CD4-positive, alpha-beta memory T cell (primary cell): ENCODE measurements around the gene WDTC1. TPM values are rescaled to one million over a fixed set of nuclear protein-coding genes. Genes with fewer than 3 reads are reported as not detected.

Experiments
- CTCF ChIA-PET: fragments of 350-600 bp; sonication (Branson Sonifier 250); formaldehyde crosslinking; loops from one replicate; lab custom pipeline; 2021; ENCODE audit warnings: inconsistent platforms; ENCODE audit not compliant: partially characterized antibody; lab: Charles Lee
- POLR2A ChIA-PET: fragments of 350-600 bp; sonication (Branson Sonifier 250); formaldehyde crosslinking; loops from one replicate; lab custom pipeline; 2021; ENCODE audit not compliant: partially characterized antibody; lab: Charles Lee
- DNase-seq, 5 donors: peaks; one replicate each; pipeline versions ENCODE4 v3.0.0 to v3.0.0-alpha.2; 2020 to 2022; ENCODE audit warnings: mixed read lengths in 1 of 5
- H3K27ac ChIP-seq: one replicate; pipeline ENCODE4 v1.7.0; 2013; ENCODE audit warnings: low read depth, low read length
- H3K27me3 ChIP-seq: 2 replicates; pipeline ENCODE4 v1.7.0; 2013; ENCODE audit warnings: mild to moderate bottlenecking, low read length, moderate library complexity; ENCODE audit not compliant: insufficient read depth
- H3K36me3 ChIP-seq: 2 replicates; pipeline ENCODE4 v1.7.0; 2013; ENCODE audit warnings: mild to moderate bottlenecking, low read length, moderate library complexity; ENCODE audit not compliant: insufficient read depth
- H3K4me1 ChIP-seq: 2 replicates; pipeline ENCODE4 v1.7.0; 2013; ENCODE audit warnings: mild to moderate bottlenecking, low read length, moderate library complexity; ENCODE audit not compliant: insufficient read depth
- H3K4me3 ChIP-seq, 2 donors: one replicate each; pipeline ENCODE4 v1.7.0; 2013; ENCODE audit warnings: low read length in 2 of 2, mild to moderate bottlenecking in 1 of 2
- H3K9me3 ChIP-seq, 2 donors: one replicate each; pipeline ENCODE4 v1.7.0; 2013; ENCODE audit warnings: low read length in 2 of 2, control low read depth in 1 of 2; ENCODE audit not compliant: control insufficient read depth in 1 of 2
- H3K27ac Mint-ChIP-seq, 7 donors: one replicate each; pipeline ENCODE4 v1.8.0; 2020 to 2021; ENCODE audit warnings: mixed read lengths in 7 of 7, mild to moderate bottlenecking in 6 of 7, inconsistent platforms in 3 of 7, moderate library complexity in 3 of 7
- H3K27me3 Mint-ChIP-seq, 2 donors: one replicate each; pipeline ENCODE4 v1.8.0; 2020 to 2021; ENCODE audit warnings: mixed read lengths in 2 of 2
- H3K36me3 Mint-ChIP-seq, 2 donors: one replicate each; pipeline ENCODE4 v1.8.0; 2020 to 2021; ENCODE audit warnings: mixed read lengths in 2 of 2, inconsistent platforms in 1 of 2, mild to moderate bottlenecking in 1 of 2
- H3K4me1 Mint-ChIP-seq, 4 donors: one replicate each; pipeline ENCODE4 v1.8.0; 2020 to 2021; ENCODE audit warnings: mixed read lengths in 4 of 4, mild to moderate bottlenecking in 1 of 4
- H3K4me3 Mint-ChIP-seq, 8 donors: one replicate each; pipeline ENCODE4 v1.8.0; 2020 to 2021; ENCODE audit warnings: mixed read lengths in 8 of 8, mild to moderate bottlenecking in 7 of 8, moderate library complexity in 6 of 8, inconsistent platforms in 3 of 8
- H3K9me3 Mint-ChIP-seq, 8 donors: one replicate each; pipeline ENCODE4 v1.8.0; 2020 to 2021; ENCODE audit warnings: mixed read lengths in 8 of 8, mild to moderate bottlenecking in 5 of 8, inconsistent platforms in 3 of 8, moderate library complexity in 1 of 8
- intact Hi-C: fragments of 100-400 bp; cut with micrococcal nuclease; formaldehyde crosslinking; loops from one replicate; pipeline ENCODE4 v1.15.1; 2023
- polyA plus RNA-seq, 2 donors: library from polyadenylated mRNA; unstranded; fragments of 300-500 nt; fragmentation: Illumina TruSeq; gene quantifications; one replicate each; pipeline ENCODE4 v1.2.3, GENCODE V29; 2021
- total RNA-seq, 2 experiments: library from RNA; stranded (reverse); gene quantifications; one replicate each; pipeline ENCODE4 v1.2.3, GENCODE V29; 2021

The WDTC1 gene
- total and polyA plus RNA-seq, 4 experiments from 2014 or later = 1.1 to 54.5 (median 29.9) TPM

GRCh38 chr1:27306071-27306470 lies 71.6 kb downstream of the WDTC1 start:
- Mint-ChIP-seq H3K9me3 (no peaks in the 10 kb centered on the region), H3K4me3 (no peak overlapping the region), H3K4me1 (no peaks in the 10 kb centered on the region), H3K27ac (no peak overlapping the region), H3K27me3 (no peaks in the 10 kb centered on the region), H3K36me3 (peaks cover 12 to 42% of the 10 kb centered on the region in 2 donors)
- POLR2A ChIA-PET = no interaction called here
- Histone ChIP-seq H3K27me3 (no peaks in the 10 kb centered on the region), H3K4me1 (no peaks in the 10 kb centered on the region), H3K27ac (no peak overlapping the region), H3K36me3 (peaks cover 17% of the 10 kb centered on the region), H3K4me3 (no peak overlapping the region), H3K9me3 (no peaks in the 10 kb centered on the region)
- intact Hi-C loops = no loop called here
- CTCF ChIA-PET = interaction anchor here (2.2 to 4.1 kb wide), 2 partner anchors 8 to 12 kb away, joined by 7 to 38 read pairs; no protein-coding TSS in a partner anchor
- DNase-seq = no peak

- Mint-ChIP-seq H3K4me3 (no peak overlapping the region), H3K4me1 (no peaks in the 10 kb centered on the region), H3K9me3 (no peaks in the 10 kb centered on the region), H3K27me3 (no peaks in the 10 kb centered on the region), H3K36me3 (peaks cover 10 to 33% of the 10 kb centered on the region in 2 donors), H3K27ac (no peak overlapping the region)
- intact Hi-C loops = no loop called here
- Histone ChIP-seq H3K9me3 (no peaks in the 10 kb centered on the region), H3K4me3 (no peak overlapping the region), H3K27ac (no peak overlapping the region), H3K27me3 (no peaks in the 10 kb centered on the region), H3K36me3 (peaks cover 10% of the 10 kb centered on the region), H3K4me1 (no peaks in the 10 kb centered on the region)
- CTCF ChIA-PET = interaction anchor here (1.5 to 4.1 kb wide), 6 partner anchors 9 to 205 kb away, joined by 3 to 38 read pairs (median 6); no protein-coding TSS in a partner anchor
- POLR2A ChIA-PET = no interaction called here
- DNase-seq = no peak
Measured at GRCh38 chr1:27306892-27307761, 72.7 kb downstream of the WDTC1 start.

- Mint-ChIP-seq H3K4me1 (no peaks in the 10 kb centered on the region), H3K4me3 (no peak overlapping the region), H3K27ac (no peak overlapping the region), H3K27me3 (no peaks in the 10 kb centered on the region), H3K9me3 (no peaks in the 10 kb centered on the region), H3K36me3 (peaks cover 7 to 30% of the 10 kb centered on the region in 2 donors)
- CTCF ChIA-PET = interaction anchor here (1.5 to 4.1 kb wide), 6 partner anchors 10 to 206 kb away, joined by 3 to 38 read pairs (median 6); no protein-coding TSS in a partner anchor
- Histone ChIP-seq H3K27me3 (no peaks in the 10 kb centered on the region), H3K4me1 (no peaks in the 10 kb centered on the region), H3K27ac (no peak overlapping the region), H3K4me3 (no peak overlapping the region), H3K9me3 (no peaks in the 10 kb centered on the region), H3K36me3 (peaks cover 7% of the 10 kb centered on the region)
- intact Hi-C loops = no loop called here
- POLR2A ChIA-PET = no interaction called here
- no peak for DNase-seq
Measured at GRCh38 chr1:27307874-27308598, 73.6 kb downstream of the WDTC1 start.

GRCh38 chr1:27314169-27314568 lies 79.7 kb downstream of the WDTC1 start:
- no peak overlapping the region for H3K4me3 ChIP-seq
- H3K9me3 Mint-ChIP-seq = peaks cover 0 to 2% (median 0%) of the 10 kb centered on the region in 8 donors
- H3K27me3 Mint-ChIP-seq = peaks cover 0 to 3% of the 10 kb centered on the region in 2 donors
- ChIA-PET CTCF (interaction anchor here (0.7 to 3.3 kb wide), 4 partner anchors 13 to 19 kb away, joined by 3 to 31 read pairs (median 8); no protein-coding TSS in a partner anchor), POLR2A (interaction anchor here (0.6 kb wide), 2 partner anchors 43 to 305 kb away, joined by 3 to 4 read pairs; no protein-coding TSS in a partner anchor)
- no peaks in the 10 kb centered on the region for H3K9me3 ChIP-seq
- H3K36me3 Mint-ChIP-seq = no peaks in the 10 kb centered on the region
- H3K27ac ChIP-seq = no peak overlapping the region
- H3K4me1 ChIP-seq = no peaks in the 10 kb centered on the region
- DNase-seq = no peak
- intact Hi-C loops = no loop called here
- no peaks in the 10 kb centered on the region for H3K4me1 Mint-ChIP-seq
- H3K27me3 ChIP-seq = no peaks in the 10 kb centered on the region
- no peaks in the 10 kb centered on the region for H3K36me3 ChIP-seq
- H3K27ac Mint-ChIP-seq = peak overlapping the region in 2 of 7 donors; percentile 22 to 57
- no peak overlapping the region for H3K4me3 Mint-ChIP-seq

- Histone ChIP-seq H3K4me1 (no peaks in the 10 kb centered on the region), H3K27me3 (no peaks in the 10 kb centered on the region), H3K9me3 (no peaks in the 10 kb centered on the region), H3K27ac (no peak overlapping the region), H3K36me3 (no peaks in the 10 kb centered on the region), H3K4me3 (no peak overlapping the region)
- Mint-ChIP-seq H3K27ac (no peak overlapping the region), H3K4me1 (no peaks in the 10 kb centered on the region), H3K4me3 (no peak overlapping the region), H3K9me3 (peaks cover 0 to 2% (median 0%) of the 10 kb centered on the region in 8 donors), H3K27me3 (peaks cover 2 to 3% of the 10 kb centered on the region in 2 donors), H3K36me3 (no peaks in the 10 kb centered on the region)
- no peak for DNase-seq
- intact Hi-C loops = no loop called here
- POLR2A ChIA-PET = interaction anchor here (0.6 to 0.7 kb wide), 3 partner anchors 42 to 732 kb away, joined by 3 to 4 read pairs (median 3); no protein-coding TSS in a partner anchor
- CTCF ChIA-PET = interaction anchor here (0.5 to 3.3 kb wide), 4 partner anchors 12 to 82 kb away, joined by 3 to 31 read pairs (median 8); no protein-coding TSS in a partner anchor
Measured at GRCh38 chr1:27314737-27315136, 80.3 kb downstream of the WDTC1 start.

- Mint-ChIP-seq H3K9me3 (peaks cover 0 to 2% (median 0%) of the 10 kb centered on the region in 8 donors), H3K4me3 (no peak overlapping the region), H3K4me1 (peaks cover 3 to 10% (median 4%) of the 10 kb centered on the region in 4 donors), H3K27ac (no peak overlapping the region), H3K36me3 (peaks cover 0 to 1% of the 10 kb centered on the region in 2 donors), H3K27me3 (peaks cover 3 to 4% of the 10 kb centered on the region in 2 donors)
- Histone ChIP-seq H3K9me3 (no peaks in the 10 kb centered on the region), H3K36me3 (no peaks in the 10 kb centered on the region), H3K4me1 (peaks cover 7% of the 10 kb centered on the region), H3K27me3 (peaks cover 5% of the 10 kb centered on the region), H3K4me3 (no peak overlapping the region), H3K27ac (no peak overlapping the region)
- POLR2A ChIA-PET = interaction anchor here (0.9 to 1.3 kb wide), 2 partner anchors 14 to 44 kb away, joined by 3 read pairs; no protein-coding TSS in a partner anchor
- CTCF ChIA-PET = interaction anchor here (0.9 to 3.1 kb wide), 6 partner anchors 10 to 71 kb away, joined by 3 to 12 read pairs (median 4); no protein-coding TSS in a partner anchor
- DNase-seq = no peak
- intact Hi-C loops = no loop called here
Measured at GRCh38 chr1:27316860-27317259, 82.4 kb downstream of the WDTC1 start.
